Renal cortex interstitium (tissue), 15 donors: Measurements from ENCODE around the gene MGAT4A. TPM values are rescaled to one million over a fixed set of nuclear protein-coding genes. Genes with fewer than 3 reads are reported as not detected.

Experiments
- DNase-seq, 11 donors: peaks; one replicate each; pipeline ENCODE4 v3.0.0-alpha.2; 2013; ENCODE audit warnings: low read depth in 9 of 11, low spot score in 4 of 11; ENCODE audit errors: extremely low read depth in 1 of 11
- long read RNA-seq, 16 experiments: transcript quantifications; one replicate each; lab custom pipeline, GENCODE V29; 2026
- polyA plus RNA-seq, 3 donors: library from polyadenylated mRNA; unstranded; fragments of 120-200 nt; gene quantifications; one replicate each; pipeline ENCODE4 v1.2.1, GENCODE V29; 2013; ENCODE audit not compliant: insufficient read length in 3 of 3

The MGAT4A gene
- 10 to 100 TPM; 24.7 to 42.4 (median 36.4) TPM for polyA plus RNA-seq
- long read RNA-seq, donor 1, full-length matches to known transcripts = 4 of 4 reads
- long read RNA-seq, donor 1, partial matches to known transcripts = 0 of 4 reads
- long read RNA-seq, donor 1, other reads (novel, unspliced or antisense) = 0 of 4 reads
- long read RNA-seq, donor 2, full-length matches to known transcripts = 4 of 4 reads
- long read RNA-seq, donor 2, partial matches to known transcripts = 0 of 4 reads
- long read RNA-seq, donor 2, other reads (novel, unspliced or antisense) = 0 of 4 reads
- long read RNA-seq, donor 3, full-length matches to known transcripts = 7 of 7 reads
- long read RNA-seq, donor 3, partial matches to known transcripts = 0 of 7 reads
- long read RNA-seq, donor 3, other reads (novel, unspliced or antisense) = 0 of 7 reads
- long read RNA-seq, donor 4, full-length matches to known transcripts = 2 of 2 reads
- long read RNA-seq, donor 4, partial matches to known transcripts = 0 of 2 reads
- long read RNA-seq, donor 4, other reads (novel, unspliced or antisense) = 0 of 2 reads
- long read RNA-seq, donor 5 = 0 reads
- long read RNA-seq, donor 6, full-length matches to known transcripts = 4 of 4 reads
- long read RNA-seq, donor 6, partial matches to known transcripts = 0 of 4 reads
- long read RNA-seq, donor 6, other reads (novel, unspliced or antisense) = 0 of 4 reads
- long read RNA-seq, donor 7, full-length matches to known transcripts = 4 of 4 reads
- long read RNA-seq, donor 7, partial matches to known transcripts = 0 of 4 reads
- long read RNA-seq, donor 7, other reads (novel, unspliced or antisense) = 0 of 4 reads
- long read RNA-seq, donor 8, full-length matches to known transcripts = 6 of 6 reads
- long read RNA-seq, donor 8, partial matches to known transcripts = 0 of 6 reads
- long read RNA-seq, donor 8, other reads (novel, unspliced or antisense) = 0 of 6 reads
- long read RNA-seq, donor 9, full-length matches to known transcripts = 3 of 3 reads
- long read RNA-seq, donor 9, partial matches to known transcripts = 0 of 3 reads
- long read RNA-seq, donor 9, other reads (novel, unspliced or antisense) = 0 of 3 reads
- long read RNA-seq, donor 10, full-length matches to known transcripts = 3 of 3 reads
- long read RNA-seq, donor 10, partial matches to known transcripts = 0 of 3 reads
- long read RNA-seq, donor 10, other reads (novel, unspliced or antisense) = 0 of 3 reads
- long read RNA-seq, donor 11, full-length matches to known transcripts = 2 of 2 reads
- long read RNA-seq, donor 11, partial matches to known transcripts = 0 of 2 reads
- long read RNA-seq, donor 11, other reads (novel, unspliced or antisense) = 0 of 2 reads
- long read RNA-seq, donor 12, full-length matches to known transcripts = 1 of 1 reads
- long read RNA-seq, donor 12, partial matches to known transcripts = 0 of 1 reads
- long read RNA-seq, donor 12, other reads (novel, unspliced or antisense) = 0 of 1 reads
- long read RNA-seq, donor 13, full-length matches to known transcripts = 7 of 7 reads
- long read RNA-seq, donor 13, partial matches to known transcripts = 0 of 7 reads
- long read RNA-seq, donor 13, other reads (novel, unspliced or antisense) = 0 of 7 reads
- long read RNA-seq, donor 14, full-length matches to known transcripts = 4 of 4 reads
- long read RNA-seq, donor 14, partial matches to known transcripts = 0 of 4 reads
- long read RNA-seq, donor 14, other reads (novel, unspliced or antisense) = 0 of 4 reads
- long read RNA-seq, donor 15 = 0 reads
- long read RNA-seq, donor 16, full-length matches to known transcripts = 8 of 13 reads
- long read RNA-seq, donor 16, partial matches to known transcripts = 5 of 13 reads
- long read RNA-seq, donor 16, other reads (novel, unspliced or antisense) = 0 of 13 reads

GRCh38 chr2:98731041-98731893 is at the start of gene MGAT4A:
TSS of gene MGAT4A (minus strand) at chr2:98731132. CDS start at chr2:98726332, 4,800 bp downstream.
- DNase-seq = peak in 8 of 11 donors; percentile 20 to 55 (median 44)

DNA sequence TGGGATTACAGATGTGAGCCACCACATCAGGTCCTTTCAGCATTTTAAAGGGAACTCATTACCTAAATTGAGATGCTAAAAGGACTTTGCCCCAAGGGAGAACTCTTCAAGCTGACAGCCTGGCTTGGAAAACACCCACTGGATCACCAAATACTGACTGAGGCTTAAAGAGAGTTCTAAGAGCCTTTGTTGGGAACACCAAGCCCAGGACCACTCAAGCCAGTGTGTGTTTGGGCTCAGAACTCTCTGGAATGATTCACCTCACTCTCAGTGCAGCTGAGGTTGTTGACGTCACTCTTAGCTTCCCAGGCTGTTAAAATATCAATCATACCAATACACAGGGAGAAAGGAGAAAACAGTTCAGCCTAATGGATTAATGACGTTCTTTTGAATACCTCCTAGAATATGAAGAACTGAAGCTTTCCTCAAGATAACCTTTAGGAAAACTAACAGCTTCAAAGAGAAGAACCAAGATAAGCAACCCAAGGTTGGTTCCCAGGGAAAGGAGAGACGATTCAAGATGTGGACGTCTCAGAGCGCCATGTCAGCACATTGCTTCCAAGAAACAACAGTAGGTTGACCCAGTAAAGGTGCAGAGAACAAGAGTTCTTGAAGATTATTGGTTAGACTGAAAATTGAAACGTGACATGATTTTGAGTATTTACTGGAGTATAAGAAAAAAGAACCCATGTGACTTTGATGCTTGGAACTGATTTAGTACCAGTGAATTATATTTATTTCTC is 48.0 kb upstream of the MGAT4A start:
- no peak for DNase-seq

DNA sequence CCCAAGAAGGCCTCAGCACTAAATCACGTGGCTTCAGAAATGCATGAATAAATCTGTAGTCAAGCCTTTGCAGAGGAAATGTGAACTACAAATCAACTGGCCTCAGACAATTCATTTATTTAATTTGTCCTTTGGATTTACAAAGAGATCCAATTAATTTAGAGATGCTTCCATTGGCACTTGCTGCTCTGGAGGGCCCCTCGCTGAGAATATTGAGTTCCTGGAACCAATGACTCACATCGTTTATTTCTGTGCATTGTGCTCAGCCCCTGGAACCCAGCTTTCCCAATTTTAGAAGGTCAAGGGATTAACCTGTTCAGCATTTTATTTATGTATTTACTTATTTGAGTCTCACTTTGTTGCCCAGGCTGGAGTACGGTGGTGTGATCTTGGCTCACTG is 47.2 kb upstream of the MGAT4A start:
- DNase-seq = no peak

DNA sequence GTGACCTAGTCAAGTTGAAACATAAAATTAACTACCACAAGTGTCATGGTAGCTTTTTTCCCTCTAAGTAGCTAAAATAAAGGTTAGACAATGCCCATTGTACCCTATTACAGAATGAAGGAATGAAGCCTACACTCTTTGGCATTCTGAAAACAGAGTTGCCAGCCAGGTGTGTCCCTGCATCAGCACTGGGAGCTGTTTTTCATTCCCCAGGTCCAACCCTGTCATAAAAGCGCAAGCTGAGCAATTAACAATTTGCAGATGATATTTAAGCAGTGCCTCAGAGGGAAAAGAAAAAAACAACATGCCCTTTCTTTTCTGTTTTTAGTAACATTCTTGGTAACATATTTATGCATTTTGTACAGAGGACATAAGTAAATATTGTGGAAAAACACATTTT is 46.8 kb upstream of the MGAT4A start:
- no peak for DNase-seq

GRCh38 chr2:98777076-98777475 is 46.1 kb upstream of the MGAT4A start:
- no peak for DNase-seq

DNA sequence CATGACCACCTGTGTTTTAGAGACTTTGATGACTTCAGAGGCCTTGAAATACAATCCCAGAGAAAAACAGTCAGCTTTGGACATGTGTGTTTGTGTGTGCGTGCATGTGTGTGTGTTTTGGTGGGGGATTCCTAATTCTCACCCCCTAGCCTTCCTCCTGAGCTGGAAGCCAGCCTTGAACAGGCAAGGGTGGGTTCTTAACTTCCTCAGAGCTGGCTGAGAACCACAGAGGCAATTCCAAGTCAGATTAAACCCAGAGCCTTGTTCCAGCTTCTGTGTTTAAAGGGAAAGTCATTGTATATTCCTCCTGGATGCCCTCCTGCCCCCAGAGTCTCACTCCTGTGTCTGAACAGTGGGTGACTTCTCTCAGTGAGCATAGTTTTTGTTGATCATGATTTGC is 45.2 kb upstream of the MGAT4A start:
- DNase-seq = no peak

GRCh38 chr2:98775146-98775986 is 44.4 kb upstream of the MGAT4A start:
- peak in 3 of 11 donors; percentile 10 to 29 (median 26) for DNase-seq

- DNase-seq = no peak
These were observed 43.0 kb upstream of the MGAT4A start for GRCh38 chr2:98773907-98774306.

DNA sequence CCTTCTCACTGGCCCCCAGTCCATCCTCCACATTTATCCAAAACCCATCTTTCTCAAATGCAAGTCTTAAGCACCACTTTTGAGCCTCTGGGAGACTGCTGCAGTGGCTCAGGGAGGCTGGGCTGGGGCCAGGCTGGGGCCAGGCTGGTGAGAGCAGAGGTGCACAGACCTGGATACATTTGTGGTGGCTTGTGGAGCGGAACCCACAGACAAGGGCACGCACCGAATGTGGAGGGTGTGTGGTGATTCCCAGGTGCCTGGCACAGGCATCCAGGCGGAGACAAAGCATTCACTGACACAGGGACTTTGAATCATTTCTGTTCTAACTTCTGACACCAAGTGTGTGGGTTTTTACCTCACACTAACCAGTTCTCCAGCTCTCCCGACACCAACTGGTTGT is 42.2 kb upstream of the MGAT4A start:
- DNase-seq = no peak

- DNase-seq = no peak
These were observed 41.6 kb upstream of the MGAT4A start for GRCh38 chr2:98772536-98772935.

- DNase-seq = no peak
These were observed 41.0 kb upstream of the MGAT4A start for GRCh38 chr2:98771721-98772524.

- DNase-seq = no peak
These were observed 40.3 kb upstream of the MGAT4A start for GRCh38 chr2:98771264-98771663.

DNA sequence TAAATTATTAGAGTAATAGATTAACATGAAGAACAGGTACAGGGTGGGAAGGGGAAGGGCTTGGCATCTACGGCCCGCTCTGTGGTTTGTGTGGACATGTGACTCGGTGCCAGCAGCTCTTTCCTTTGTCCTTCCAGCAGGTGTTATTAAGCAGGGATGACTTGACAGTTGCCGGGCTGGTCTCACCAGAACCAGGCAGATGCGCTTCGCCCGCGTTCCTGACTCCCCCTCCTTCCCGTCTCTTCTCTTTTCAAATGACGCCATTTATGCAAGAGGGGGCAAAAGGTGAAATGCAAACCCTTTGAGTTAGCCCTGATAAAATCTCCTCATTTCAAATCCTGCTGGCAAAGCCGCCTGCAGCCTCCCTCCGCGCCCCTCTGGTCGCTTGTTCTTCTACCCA is 38.9 kb upstream of the MGAT4A start:
- DNase-seq = no peak

- DNase-seq = no peak
These were observed 38.2 kb upstream of the MGAT4A start for GRCh38 chr2:98769114-98769476.
